Testis (tissue), 3 donors: ENCODE data around the gene PTPN7. TPM values are rescaled to one million over a fixed set of nuclear protein-coding genes. Genes with fewer than 3 reads are reported as not detected.
A peak's percentile ranks its signal among the peaks of the same experiment; 100 is the strongest.

ENCODE experiments used
- DNase-seq: peaks from one replicate; pipeline ENCODE4 v3.0.0-alpha.2; 2019
- H3K27ac ChIP-seq, 2 donors: fragments of 200-600 bp; sonication (generic); one replicate each; pipeline ENCODE4 v1.5.1; 2019
- H3K27me3 ChIP-seq: fragments of 200-600 bp; sonication (generic); one replicate; pipeline ENCODE4 v1.5.1; 2019
- H3K36me3 ChIP-seq: fragments of 200-600 bp; sonication (generic); one replicate; pipeline ENCODE4 v1.5.1; 2017; ENCODE audit warnings: low read depth; ENCODE audit errors: missing control alignments
- H3K4me1 ChIP-seq: fragments of 200-600 bp; sonication (generic); one replicate; pipeline ENCODE4 v1.5.1; 2019
- H3K4me3 ChIP-seq, 2 donors: fragments of 200-600 bp; sonication (generic); one replicate each; pipeline ENCODE4 v1.5.1; 2017 to 2019
- H3K9me3 ChIP-seq: fragments of 200-600 bp; sonication (generic); one replicate; pipeline ENCODE4 v1.5.1; 2017
- CTCF ChIP-seq, 3 experiments: fragments of 450-650 bp in 2 of 3; fragments of 200-600 bp in 1 of 3; sonication (generic) in 1 of 3; IDR thresholded peaks; one replicate each; pipeline ENCODE4 v1.5.1; 2016 to 2019; ENCODE audit warnings: antibody characterized with exemption in 3 of 3, mild to moderate bottlenecking in 2 of 3, moderate library complexity in 1 of 3
- POLR2A ChIP-seq: fragments of 450-650 bp; IDR thresholded peaks from one replicate; pipeline ENCODE4 v1.6.1; 2017; ENCODE audit warnings: antibody characterized with exemption, mild to moderate bottlenecking, moderate library complexity
- WGBS, 2 donors: methylation state at CpG; one replicate each; pipeline ENCODE4 v1.1.5; 2018; 5-methylcytosine and 5-hydroxymethylcytosine counted together
- intact Hi-C: fragments of 100-400 bp; cut with DNase I; formaldehyde crosslinking; loops from one replicate; pipeline ENCODE4 v1.15.1; 2023; ENCODE audit warnings: low total_unique reads
- polyA plus RNA-seq: library from polyadenylated mRNA; stranded (reverse); fragments of 350-450 nt; fragmentation: Illumina TruSeq; extraction: RNeasy Lipid Tissue Mini Kit (QIAGEN cat#74804); gene quantifications from one replicate; pipeline ENCODE4 v1.2.3, GENCODE V29; 2014; ENCODE audit warnings: low read depth, low replicate concordance; ENCODE audit not compliant: insufficient read depth
- total RNA-seq, 2 donors: library from RNA; depleted of rRNA; stranded (reverse); fragments of >200 nt; gene quantifications; one replicate each; pipeline ENCODE4 v1.2.3, GENCODE V29; 2016

PTPN7 gene
- total and polyA plus RNA-seq, 3 donors from 2014 or later: 43.0 to 119 (median 84.1) TPM

- Histone ChIP-seq H3K27ac (no peak overlapping the region), H3K36me3 (no peaks in the 10 kb centered on the region), H3K4me1 (peaks cover 63% of the 10 kb centered on the region), H3K9me3 (no peaks in the 10 kb centered on the region), H3K4me3 (no peak overlapping the region), H3K27me3 (no peaks in the 10 kb centered on the region)
- 93 to 98% methylated on average over 10 of the region's 10 CpGs for WGBS, 2 donors
- TF ChIP-seq POLR2A (no peak), CTCF (IDR thresholded peaks at IDR 0.05) (no peak)
- DNase-seq: no peak
- intact Hi-C loops: no loop called here
Measured at GRCh38 chr1:202157945-202158344, 2.5 kb downstream of the PTPN7 start.

GRCh38 chr1:202156590-202156989 is 3.8 kb downstream of the PTPN7 start:
- Histone ChIP-seq H3K27me3 (no peaks in the 10 kb centered on the region), H3K4me1 (peaks cover 50% of the 10 kb centered on the region), H3K36me3 (no peaks in the 10 kb centered on the region), H3K4me3 (no peak overlapping the region), H3K9me3 (no peaks in the 10 kb centered on the region), H3K27ac (peak overlapping the region; percentile 29 to 36)
- intact Hi-C loops: no loop called here
- DNase-seq: no peak
- TF ChIP-seq POLR2A (no peak), CTCF (IDR thresholded peaks at IDR 0.05) (no peak)
- 54 to 65% methylated on average over 7 to 8 of the region's 8 CpGs for WGBS, 2 donors

GRCh38 chr1:202155478-202156021 is 4.9 kb downstream of the PTPN7 start:
- Histone ChIP-seq H3K4me1 (peaks cover 39% of the 10 kb centered on the region), H3K27me3 (no peaks in the 10 kb centered on the region), H3K36me3 (no peaks in the 10 kb centered on the region), H3K27ac (no peak overlapping the region), H3K9me3 (no peaks in the 10 kb centered on the region), H3K4me3 (no peak overlapping the region)
- 44 to 65% methylated on average over 8 of the region's 8 CpGs for WGBS, 2 donors
- DNase-seq: peak; percentile 79
- intact Hi-C loops: no loop called here
- TF ChIP-seq CTCF (IDR thresholded peaks at IDR 0.05) (no peak), POLR2A (no peak)

GRCh38 chr1:202154766-202155477 is 5.5 kb downstream of the PTPN7 start:
- WGBS, 2 donors: 46 to 62% methylated on average over 11 of the region's 11 CpGs
- intact Hi-C loops: no loop called here
- Histone ChIP-seq H3K36me3 (no peaks in the 10 kb centered on the region), H3K9me3 (no peaks in the 10 kb centered on the region), H3K4me3 (no peak overlapping the region), H3K4me1 (peaks cover 34% of the 10 kb centered on the region), H3K27ac (no peak overlapping the region), H3K27me3 (no peaks in the 10 kb centered on the region)
- TF ChIP-seq POLR2A (no peak), CTCF (IDR thresholded peaks at IDR 0.05) (peak; percentile 26 to 41 (median 39))
- DNase-seq: peak; percentile 72
